ENCODE results near the gene POM121C.
"Not testable (repeated sequence)": the region's sequence is repeated elsewhere in the genome, so short reads cannot be mapped to it uniquely, and the experiment has no call there.

The POM121C gene

DNA sequence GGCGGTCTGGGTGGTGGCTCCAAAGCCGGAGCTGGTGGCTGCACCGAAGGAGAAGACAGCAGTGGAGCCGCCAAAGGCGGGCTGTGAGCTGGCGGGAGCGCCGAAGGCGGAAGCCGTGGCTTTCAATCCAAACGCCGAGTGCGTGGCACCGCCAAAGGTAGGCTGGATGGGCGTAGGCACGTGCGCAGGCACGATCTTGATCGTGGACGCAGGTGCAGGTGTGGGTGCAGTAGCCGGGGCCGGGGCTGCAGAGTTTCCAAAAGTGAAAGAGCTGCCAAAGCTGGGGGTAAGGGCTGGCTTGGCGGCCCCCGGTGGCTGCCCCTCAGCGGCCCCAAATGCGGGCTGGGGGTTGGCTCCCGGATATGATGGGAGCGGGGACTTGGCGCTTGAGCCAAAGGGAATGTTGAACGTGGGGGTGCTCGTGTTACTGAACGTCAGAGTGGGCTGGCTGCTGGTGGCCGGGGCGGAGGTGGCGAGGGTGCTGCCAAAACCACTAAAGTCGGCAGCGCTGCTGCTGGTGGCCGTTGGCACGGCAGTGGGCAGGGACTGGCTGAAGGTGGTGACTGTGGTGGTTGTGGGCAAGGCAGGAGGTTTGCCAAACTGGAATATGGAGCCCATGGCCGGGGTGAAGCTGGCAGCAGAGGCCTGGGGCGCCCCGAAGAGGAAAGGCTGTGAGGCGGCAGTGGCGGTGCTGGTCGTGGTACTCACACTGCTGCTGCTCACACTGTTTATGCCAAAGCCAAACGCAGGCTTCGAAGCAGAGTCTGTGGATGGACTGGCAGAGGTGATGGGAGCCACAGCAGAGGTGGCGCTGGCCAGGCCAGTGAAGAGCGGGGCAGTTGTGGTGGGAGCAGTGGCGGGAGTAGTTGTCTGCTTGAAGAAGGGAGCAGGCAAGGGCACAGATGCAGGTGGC, 64.0 kb downstream of the POM121C start:
- not testable (repeated sequence) for DNase-seq

DNA sequence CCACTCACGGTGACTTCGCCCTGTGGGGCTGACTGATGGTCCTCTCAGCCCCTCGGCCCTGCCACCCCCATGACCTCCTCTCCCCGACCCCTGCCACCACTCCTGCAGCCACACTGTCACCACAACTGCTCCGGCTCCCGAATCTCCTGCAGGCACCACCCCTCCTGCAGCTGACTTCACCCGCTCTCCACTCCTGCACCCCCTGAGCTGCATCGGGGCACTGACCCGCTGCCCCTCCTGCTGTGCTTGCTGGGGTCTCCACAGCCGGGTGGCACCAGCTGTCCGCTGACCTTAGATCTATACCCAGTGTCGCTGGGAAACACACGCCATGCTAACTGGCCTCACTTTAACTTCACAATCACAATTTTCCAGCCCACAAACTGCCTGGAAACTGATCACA, 65.9 kb downstream of the POM121C start:
- not testable (repeated sequence) for DNase-seq

DNA sequence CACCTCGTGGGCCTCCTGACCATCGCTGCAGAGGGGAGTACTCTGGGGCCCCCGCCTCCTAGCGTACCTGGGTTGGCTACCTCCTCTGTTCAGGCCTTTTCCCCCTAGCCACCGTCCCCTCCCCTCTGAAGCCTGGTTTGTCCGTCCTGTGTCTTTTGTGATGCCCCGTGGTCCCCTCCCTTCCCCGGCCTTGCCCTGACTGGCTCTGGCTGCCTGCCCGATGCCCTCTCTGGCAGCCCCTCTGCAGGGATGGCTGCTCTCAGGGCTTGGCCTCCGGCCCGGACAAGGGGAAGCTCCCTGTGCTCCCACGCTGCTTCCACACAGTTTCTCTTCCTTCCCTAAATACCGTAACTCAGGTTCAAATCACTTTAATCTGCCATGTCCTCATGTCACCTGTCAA, 66.4 kb downstream of the POM121C start:
- not testable (repeated sequence) for DNase-seq

DNA sequence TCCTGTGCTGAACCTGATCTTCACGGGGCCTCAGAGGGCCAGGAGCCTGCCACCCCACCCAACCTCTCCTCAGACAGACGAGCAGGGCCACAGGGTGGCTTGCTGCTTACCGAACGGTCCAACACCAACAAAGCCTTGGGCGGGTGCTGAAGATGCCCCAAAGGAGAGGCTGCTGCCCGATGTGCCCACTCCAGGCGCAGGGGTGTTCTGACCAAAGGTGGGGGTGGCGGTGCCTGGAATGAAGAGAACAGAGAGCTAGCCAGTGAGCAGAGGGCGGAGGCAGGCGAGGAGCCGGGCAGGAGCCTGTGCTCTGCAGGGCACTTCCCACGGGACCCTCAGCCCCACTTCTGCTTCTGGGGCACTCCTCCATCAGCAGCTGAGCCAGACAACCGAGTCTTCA, 66.9 kb downstream of the POM121C start:
- not testable (repeated sequence) for DNase-seq

DNA sequence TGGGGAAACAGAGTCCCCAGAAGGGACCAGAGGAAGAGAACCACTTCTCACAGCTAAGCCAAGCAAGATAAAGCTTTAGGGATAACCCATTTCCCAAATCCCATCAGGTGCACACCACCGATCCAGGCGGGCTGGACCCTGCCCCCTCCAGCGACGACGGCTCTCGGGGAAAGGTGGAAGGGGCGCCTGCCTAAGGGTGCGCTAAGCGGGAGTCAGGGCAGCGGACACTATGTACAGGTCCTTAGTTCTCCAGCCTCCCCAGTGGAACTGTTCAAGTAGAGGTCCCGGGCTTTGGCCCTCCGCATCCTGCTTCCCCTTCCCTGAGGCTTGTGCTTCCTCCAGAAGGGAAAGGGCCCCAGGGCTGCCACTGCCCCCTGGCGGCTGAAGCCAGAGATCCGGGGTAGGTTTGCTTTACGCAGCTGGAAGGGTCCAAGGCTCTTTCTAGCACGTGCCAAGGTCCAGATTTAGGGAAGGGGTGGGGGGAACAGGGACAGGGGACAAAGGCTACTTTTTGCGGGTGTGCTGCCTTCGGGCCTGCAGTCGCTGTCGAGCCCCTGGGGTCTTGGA, 67.7 kb downstream of the POM121C start:
- not testable (repeated sequence) for DNase-seq

DNA sequence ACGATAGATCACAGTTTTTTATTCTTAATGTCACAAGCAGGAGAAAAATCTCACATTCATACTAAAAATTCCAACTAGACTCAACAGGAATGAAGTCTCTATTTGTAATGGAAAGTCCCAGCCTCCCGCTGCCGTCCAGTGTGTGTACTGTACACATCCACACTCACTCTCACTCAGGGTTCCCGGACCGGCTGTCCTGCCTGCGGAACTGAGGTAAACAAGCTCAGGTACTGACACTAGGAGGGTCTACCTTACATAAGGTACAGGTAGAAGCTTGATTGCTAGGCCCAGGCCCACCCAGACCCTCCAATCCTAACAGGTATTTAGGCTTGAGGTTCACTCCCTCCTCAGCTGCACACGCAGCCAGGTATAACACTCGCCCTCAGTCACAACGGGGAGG, 69.3 kb downstream of the POM121C start:
- DNase-seq, result not testable (repeated sequence)

DNA sequence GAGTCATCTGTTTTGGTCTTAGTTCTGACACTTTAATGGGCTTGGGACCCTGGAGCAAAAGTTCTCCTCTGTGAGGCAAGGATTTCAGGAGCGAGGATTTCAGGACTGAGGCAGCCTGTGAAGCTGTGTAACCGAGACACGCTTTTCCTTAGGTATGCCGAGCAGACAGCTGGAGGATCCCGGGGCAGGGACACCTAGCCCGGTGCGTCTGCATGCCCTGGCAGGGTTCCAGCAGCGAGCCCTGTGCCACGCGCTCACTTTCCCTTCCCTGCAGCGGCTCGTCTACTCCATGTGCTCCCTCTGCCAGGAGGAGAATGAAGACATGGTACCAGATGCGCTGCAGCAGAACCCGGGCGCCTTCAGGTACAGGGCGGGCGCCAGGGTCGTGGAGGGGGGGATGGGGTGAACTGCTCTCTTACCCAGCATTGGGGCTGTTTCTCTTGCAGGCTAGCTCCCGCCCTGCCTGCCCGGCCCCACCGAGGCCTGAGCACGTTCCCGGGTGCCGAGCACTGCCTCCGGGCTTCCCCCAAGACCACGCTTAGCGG, 70.2 kb downstream of the POM121C start:
- DNase-seq, result not testable (repeated sequence)

DNA sequence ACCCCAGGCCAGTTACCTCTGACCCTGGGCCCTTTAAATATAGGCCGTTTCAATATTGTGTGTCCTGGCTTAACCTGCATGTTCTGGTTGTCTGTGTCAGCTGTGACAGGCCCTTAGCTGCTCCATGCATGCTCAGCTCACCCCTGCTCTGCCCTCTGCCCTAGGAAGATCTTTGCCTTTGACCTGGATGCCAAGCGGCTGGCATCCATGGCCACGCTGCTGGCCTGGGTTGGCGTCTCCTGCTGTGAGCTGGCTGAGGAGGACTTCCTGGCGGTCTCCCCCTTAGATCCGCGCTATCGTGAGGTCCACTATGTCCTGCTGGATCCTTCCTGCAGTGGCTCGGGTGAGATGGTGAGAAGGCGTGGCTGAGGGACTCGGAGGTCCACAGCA, 70.7 kb downstream of the POM121C start:
- DNase-seq, result not testable (repeated sequence)

DNA sequence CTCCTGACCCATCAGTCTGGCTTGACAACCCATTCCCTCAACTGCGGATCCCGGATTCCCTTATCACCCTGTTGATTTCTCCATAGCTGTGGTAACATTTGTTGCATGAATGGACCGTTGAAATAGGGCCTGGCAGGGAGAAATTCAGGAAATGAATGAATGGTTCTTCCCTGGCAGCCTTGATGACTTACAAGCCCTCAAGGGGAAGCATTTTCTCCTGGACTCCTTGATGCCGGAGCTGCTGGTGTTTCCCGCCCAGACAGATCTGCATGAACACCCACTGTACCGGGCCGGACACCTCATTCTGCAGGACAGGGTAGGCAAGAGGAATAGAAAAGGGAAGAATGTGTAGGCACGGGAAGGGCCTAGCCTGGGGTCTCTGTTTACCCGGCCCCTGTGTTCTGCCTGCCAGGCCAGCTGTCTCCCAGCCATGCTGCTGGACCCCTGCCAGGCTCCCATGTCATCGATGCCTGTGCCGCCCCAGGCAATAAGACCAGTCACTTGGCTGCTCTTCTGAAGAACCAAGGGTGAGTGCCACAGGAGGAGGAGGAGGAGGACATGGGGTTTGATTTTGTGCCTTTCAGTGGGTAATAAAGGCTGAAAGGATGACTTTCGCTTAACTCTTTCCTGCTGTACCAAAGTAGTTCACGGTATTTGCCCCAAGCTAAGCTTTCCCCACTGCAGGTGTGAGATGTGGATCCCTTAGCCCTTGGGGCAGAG, 71.2 kb downstream of the POM121C start:
- DNase-seq, result not testable (repeated sequence)

DNA sequence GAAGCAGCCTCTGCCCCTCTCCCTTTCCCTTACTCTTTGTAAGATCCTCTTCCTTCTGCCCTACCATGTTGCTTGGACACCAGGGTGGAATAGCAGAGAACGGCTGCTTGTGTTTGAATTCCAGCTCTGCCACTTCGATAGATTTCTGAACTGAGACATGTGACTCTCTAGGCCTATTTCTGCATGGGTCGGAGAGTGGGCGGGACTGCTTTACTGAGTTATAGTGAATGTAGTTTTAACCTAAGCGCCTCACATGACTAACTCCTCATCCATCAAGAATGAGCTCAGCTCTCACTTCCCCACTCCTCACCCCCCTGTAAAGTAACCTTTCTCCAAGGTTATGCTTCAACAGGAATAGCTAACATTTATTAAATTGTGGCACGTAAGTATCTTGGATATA, 71.9 kb downstream of the POM121C start:
- not testable (repeated sequence) for DNase-seq

DNA sequence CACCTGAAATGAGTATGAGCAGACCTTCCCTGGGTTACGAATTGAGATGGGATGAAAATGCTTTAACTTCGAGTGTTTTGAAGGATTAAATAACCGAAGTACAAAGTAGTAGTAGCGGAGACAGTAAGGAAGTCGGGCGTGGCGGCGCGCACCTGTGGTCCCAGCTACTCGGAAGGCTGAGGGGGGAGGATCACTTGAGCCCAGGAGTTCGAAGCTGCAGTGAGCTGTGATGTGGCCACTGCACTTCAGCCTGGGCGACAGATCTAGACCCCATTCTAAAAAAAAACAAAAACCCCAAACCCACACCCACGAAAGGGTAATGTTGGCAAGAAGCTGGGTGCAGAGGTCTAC, 75.3 kb downstream of the POM121C start:
- DNase-seq, result not testable (repeated sequence)

DNA sequence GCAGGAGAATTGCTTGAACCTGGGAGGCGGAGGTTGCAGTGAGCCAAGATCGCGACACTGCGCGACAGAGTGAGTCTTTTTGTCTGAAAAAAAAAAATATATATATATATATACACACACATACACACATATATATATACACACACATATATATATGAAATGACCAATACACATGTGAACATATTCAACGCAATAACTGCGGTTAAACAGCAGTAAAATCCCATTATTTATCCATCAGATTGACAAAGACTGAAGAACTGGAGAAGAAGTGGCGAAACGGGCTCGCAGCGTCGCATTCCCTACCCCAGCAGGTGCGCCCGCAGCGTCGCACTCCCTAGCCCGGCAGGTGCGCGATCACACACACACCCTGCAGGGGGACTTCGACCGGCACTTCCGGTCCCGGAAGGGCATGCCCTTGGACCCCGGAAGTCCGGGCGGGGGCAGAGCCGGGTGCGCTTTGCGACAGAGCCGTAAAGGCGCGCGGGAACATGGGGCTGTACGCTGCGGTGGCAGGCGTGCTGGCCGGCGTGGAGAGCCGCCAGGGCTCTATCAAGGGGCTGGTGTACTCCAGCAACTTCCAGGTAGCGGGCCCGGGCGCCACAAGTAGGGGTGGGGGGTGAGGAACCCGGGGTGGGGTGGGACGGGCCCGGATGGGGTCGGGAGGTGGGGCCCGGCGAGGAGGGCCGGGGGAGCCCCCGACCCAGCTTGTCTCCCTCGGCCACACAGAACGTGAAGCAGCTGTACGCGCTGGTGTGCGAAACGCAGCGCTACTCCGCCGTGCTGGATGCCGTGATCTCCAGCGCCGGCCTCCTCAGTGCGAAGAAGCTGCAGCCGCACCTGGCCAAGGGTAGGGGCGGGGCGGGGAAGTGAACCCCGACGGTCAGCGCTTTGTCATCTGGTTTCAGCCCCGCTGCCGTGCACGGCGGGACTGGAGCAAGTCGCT, 75.9 kb downstream of the POM121C start:
- DNase-seq, result not testable (repeated sequence)

DNA sequence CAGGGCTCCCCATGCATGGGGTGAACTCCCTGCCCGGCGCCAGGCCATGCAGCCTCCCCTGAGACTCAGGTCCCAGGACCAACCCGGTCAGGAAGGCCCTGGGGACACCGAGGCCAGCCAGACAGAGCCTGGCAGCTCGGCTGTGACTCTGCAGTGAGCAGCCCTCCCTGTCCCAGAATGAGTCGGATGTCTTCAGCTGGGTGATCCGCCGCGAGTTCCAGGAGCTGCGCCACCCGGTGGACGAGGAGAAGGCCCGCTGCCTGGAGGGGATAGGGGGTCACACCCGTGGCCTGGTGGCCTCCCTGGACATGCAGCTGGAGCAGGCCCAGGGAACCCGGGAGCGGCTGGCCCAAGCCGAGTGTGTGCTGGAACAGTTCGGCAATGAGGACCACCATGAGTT, 81.4 kb downstream of the POM121C start:
- DNase-seq, result not testable (repeated sequence)

DNA sequence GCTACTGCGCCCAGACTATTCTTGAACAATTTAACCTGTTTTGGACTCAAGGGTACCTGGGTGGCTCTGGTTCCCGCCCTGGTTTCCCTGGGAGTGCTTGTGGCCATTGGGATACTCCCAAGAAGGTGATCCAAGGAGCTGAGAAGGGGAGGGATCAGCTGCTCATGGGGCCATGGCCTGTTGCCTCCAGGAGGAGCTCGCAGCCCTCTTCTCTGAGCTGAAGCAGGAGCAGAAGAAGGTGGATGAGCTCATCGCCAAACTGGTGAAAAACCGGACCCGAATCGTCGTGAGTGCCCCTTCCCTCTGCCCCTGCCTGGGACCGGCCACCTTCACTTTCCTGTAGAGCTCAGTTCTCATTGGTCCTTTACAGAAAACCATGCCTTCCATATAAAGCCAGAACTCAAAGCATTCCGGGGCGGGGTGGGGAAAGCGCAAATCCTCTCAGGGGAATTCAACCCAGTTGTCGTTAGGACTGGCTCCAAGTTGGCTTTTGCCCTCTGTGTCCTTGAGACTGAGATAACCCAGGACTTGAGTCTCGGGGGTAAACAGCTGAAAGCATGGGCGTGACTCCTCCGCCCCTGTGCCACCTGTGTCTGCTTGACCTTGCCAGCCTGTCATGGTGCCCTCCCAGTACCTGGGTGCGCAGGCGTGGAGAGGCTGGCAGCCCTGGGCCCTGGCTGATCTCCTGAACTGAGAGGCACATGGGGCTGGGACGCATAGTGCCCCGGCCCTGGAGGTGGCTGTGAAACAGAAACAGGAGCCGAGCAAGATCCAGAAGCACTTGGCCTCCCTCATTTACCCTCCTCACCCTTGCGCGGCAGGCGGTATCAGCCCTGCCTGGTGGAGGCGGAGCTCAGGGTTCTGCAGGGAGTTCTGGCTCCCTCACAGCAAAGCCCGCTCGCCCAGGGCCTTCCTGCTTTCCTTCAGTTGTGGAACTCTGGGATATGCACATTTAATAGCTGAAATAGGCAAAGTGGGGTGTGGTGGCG, 82.3 kb downstream of the POM121C start:
- DNase-seq, result not testable (repeated sequence)

DNA sequence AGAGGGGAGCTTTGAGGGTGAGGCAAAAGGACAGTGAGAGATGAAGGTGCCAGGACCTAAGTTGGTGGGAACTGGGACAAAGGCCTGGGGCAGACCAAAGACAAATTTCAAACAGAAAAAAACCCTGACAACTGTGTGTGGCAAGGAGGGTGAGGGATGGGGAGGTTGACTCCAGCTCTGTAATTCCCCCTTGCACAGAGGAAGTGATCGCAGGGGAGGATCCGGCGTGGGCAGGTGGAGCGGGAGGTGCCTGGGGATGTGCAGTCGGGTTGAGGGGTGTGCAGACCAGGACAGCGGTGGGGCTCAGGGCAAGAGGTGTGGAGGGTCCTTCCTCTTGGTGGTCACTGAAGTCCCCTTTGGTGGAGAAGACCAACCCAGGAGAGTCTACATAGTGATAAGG, 85.5 kb downstream of the POM121C start:
- DNase-seq, result not testable (repeated sequence)

DNA sequence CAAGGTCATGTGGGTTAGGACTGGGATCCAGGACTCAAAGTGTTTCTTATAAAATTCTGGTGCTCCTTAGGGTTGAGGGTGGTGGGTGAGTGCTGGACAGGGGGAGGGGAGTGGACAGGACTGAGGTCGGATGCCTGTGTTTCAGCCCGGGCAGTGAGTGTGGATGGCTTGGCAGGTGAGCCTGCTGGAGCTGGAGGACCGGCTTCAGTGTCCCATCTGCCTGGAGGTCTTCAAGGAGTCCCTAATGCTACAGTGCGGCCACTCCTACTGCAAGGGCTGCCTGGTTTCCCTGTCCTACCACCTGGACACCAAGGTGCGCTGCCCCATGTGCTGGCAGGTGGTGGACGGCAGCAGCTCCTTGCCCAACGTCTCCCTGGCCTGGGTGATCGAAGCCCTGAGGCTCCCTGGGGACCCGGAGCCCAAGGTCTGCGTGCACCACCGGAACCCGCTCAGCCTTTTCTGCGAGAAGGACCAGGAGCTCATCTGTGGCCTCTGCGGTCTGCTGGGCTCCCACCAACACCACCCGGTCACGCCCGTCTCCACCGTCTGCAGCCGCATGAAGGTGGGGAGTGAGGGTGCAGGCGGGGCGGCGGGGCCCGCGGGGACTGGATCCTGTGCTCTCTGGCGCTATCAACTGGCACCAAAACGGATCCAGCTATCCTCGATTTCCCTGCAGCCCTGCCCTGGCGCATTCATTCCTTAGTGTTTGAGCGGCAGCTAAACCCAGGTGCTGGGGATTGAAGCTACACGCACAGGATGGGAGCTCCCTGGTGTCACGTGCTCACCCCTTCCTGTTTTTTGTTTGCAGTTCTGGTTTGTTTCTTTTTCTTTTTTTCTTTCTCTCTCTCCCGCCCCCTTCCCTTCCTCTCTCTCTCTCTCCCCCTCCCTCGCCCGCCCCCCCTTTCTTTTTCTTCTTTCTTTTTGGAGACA, 87.1 kb downstream of the POM121C start:
- not testable (repeated sequence) for DNase-seq

DNA sequence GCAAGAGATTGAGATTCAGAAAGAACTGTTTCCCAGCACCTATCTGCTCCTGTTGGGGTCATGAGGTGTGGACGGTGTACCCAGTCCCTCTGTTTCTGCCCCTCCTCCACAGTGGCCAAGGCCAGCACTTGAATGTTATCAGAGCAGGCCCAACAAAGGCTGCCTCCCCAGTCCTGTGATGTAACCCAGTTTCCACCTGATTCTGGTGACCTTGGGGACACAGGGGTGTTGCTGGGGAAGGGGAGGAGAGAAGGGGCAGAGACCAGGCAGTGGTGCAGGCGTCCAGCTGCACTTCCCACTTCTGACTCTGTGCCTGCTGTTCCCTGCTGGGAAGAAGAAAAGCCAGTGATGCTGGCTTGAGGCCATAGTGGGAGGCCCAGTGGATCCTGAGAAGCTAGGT, 88.2 kb downstream of the POM121C start:
- DNase-seq, result not testable (repeated sequence)

DNA sequence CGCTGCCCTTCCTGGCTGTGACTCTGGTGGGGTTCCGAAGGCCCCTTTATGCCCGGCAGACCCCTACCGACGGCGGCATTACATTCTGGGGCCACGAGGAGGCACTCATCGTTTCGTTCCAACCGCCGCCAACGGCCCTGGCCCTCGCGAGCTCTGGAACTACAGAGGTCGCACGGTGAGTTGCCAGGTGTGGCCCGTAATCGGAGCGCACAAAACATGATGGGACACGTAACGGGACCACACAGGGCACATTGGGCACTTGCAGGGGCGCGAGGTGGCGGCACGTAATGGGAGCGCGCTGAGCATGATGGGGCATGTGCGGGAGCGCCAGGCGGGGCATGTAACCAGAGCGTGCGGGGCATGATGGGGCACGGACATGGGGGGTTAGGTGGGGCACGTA, 90.8 kb downstream of the POM121C start, which contains the start of gene TRIM73:
Gene TRIM73 (plus strand): TSS at position 301 of the 400 bp plus-strand sequence. CDS start 3,305 bp downstream, outside the sequence.
- DNase-seq, result not testable (repeated sequence)

DNA sequence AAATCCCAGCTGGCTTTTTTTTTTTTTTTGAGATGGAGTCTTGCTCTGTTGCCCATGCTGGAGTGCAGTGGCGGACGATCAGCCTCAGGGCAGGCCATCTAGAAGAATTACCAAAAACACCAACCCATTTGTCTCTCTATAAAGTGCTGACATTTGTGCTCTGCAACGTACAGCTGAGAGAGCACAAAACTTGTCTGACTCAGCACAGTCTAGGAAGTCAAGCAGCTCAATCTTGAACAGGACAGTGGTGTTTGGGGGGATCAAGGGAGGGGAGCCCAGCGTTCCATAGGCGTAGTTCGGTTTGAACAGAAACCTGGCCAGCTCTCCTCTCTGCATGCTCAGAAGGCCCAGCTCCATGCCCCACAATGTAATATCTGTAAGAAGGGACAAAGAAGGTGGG, 92.9 kb downstream of the POM121C start:
- not testable (repeated sequence) for DNase-seq
